ENCODE data around the gene GFPT2.
A peak's percentile ranks its signal among the peaks of the same experiment; 100 is the strongest.
"Not testable (repeated sequence)": the region's sequence is repeated elsewhere in the genome, so short reads cannot be mapped to it uniquely, and the experiment has no call there.

GFPT2 gene

GRCh38 chr5:180304431-180305375 is 48.4 kb downstream of the GFPT2 start:
- no peak for DNase-seq (ENCODE audit: low read depth)

- no peak for DNase-seq (ENCODE audit: low read depth)
Measured at GRCh38 chr5:180304016-180304292, 49.2 kb downstream of the GFPT2 start.

GRCh38 chr5:180303226-180304015 is 49.7 kb downstream of the GFPT2 start:
- DNase-seq (ENCODE audit: low read depth), result no peak

GRCh38 chr5:180302256-180302655 is 50.9 kb downstream of the GFPT2 start:
- DNase-seq (ENCODE audit: low read depth), result no peak

- no peak for DNase-seq (ENCODE audit: low read depth)
Measured at GRCh38 chr5:180301253-180301652, 51.9 kb downstream of the GFPT2 start.

GRCh38 chr5:180299526-180299925 is 53.6 kb downstream of the GFPT2 start:
- no peak for DNase-seq (ENCODE audit: low read depth)

- not testable (repeated sequence) for DNase-seq (ENCODE audit: low read depth)
Measured at GRCh38 chr5:180299014-180299413, 54.1 kb downstream of the GFPT2 start.

GRCh38 chr5:180297587-180298282 is 55.4 kb downstream of the GFPT2 start:
- no peak for DNase-seq (ENCODE audit: low read depth)

GRCh38 chr5:180296771-180297170 is 56.4 kb downstream of the GFPT2 start:
- DNase-seq (ENCODE audit: low read depth), result no peak

GRCh38 chr5:180294913-180295555 is 58.1 kb downstream of the GFPT2 start:
- no peak for DNase-seq (ENCODE audit: low read depth)

GRCh38 chr5:180294411-180294810 is 58.7 kb downstream of the GFPT2 start:
- no peak for DNase-seq (ENCODE audit: low read depth)

- DNase-seq (ENCODE audit: low read depth), result peak; percentile 58
Measured at GRCh38 chr5:180291943-180292831, 60.9 kb downstream of the GFPT2 start, which contains the start of gene MAPK9. Gene MAPK9, minus strand, starts transcription at chr5:180292083. Its CDS starts 11,522 bp downstream, at chr5:180280561.

- DNase-seq (ENCODE audit: low read depth), result no peak
Measured at GRCh38 chr5:180291234-180291940, 61.7 kb downstream of the GFPT2 start.

GRCh38 chr5:180290568-180291233 is 62.4 kb downstream of the GFPT2 start:
- DNase-seq (ENCODE audit: low read depth), result no peak

- DNase-seq (ENCODE audit: low read depth), result no peak
Measured at GRCh38 chr5:180289966-180290365, 63.2 kb downstream of the GFPT2 start.

- no peak for DNase-seq (ENCODE audit: low read depth)
Measured at GRCh38 chr5:180289433-180289832, 63.7 kb downstream of the GFPT2 start.

- no peak for DNase-seq (ENCODE audit: low read depth)
Measured at GRCh38 chr5:180287868-180288267, 65.3 kb downstream of the GFPT2 start.

- DNase-seq (ENCODE audit: low read depth), result no peak
Measured at GRCh38 chr5:180287404-180287803, 65.7 kb downstream of the GFPT2 start.

GRCh38 chr5:180284149-180284548 is 69.0 kb downstream of the GFPT2 start:
- no peak for DNase-seq (ENCODE audit: low read depth)
